Lung (tissue), 12 donors: ENCODE results near the gene GGA2. TPM values are rescaled to one million over a fixed set of nuclear protein-coding genes. Genes with fewer than 3 reads are reported as not detected.

Experiments
- ATAC-seq: fragments of 200-7000 bp; cut with Tn5 transposase; one replicate; pipeline ENCODE4 v1.9.1; 2020; ENCODE audit warnings: moderate number of reproducible peaks; ENCODE audit not compliant: insufficient read depth, low FRiP score
- DNase-seq, 3 donors: peaks; one replicate each; pipeline ENCODE4 v3.0.0-alpha.2; 2013 to 2017
- H3K27ac ChIP-seq, 2 donors: one replicate each; pipeline ENCODE4 v1.5.1; 2013; ENCODE audit warnings: mild to moderate bottlenecking in 2 of 2, moderate library complexity in 2 of 2, control low read depth in 1 of 2, inconsistent platforms in 1 of 2, low read depth in 1 of 2, low read length in 1 of 2
- H3K27me3 ChIP-seq, 3 donors: one replicate each; pipeline ENCODE4 v1.5.1; 2013; ENCODE audit warnings: low read length in 2 of 3; ENCODE audit not compliant: control insufficient read depth in 3 of 3, insufficient read depth in 3 of 3
- H3K36me3 ChIP-seq, 4 donors: one replicate each; pipeline ENCODE4 v1.5.1; 2013; ENCODE audit warnings: low read length in 4 of 4, mild to moderate bottlenecking in 1 of 4, moderate library complexity in 1 of 4; ENCODE audit not compliant: control insufficient read depth in 4 of 4, insufficient read depth in 4 of 4
- H3K4me1 ChIP-seq, 5 donors: one replicate each; pipeline ENCODE4 v1.5.1; 2013; ENCODE audit warnings: low read length in 5 of 5, mild to moderate bottlenecking in 2 of 5, moderate library complexity in 1 of 5; ENCODE audit not compliant: control insufficient read depth in 5 of 5, insufficient read depth in 5 of 5
- H3K4me3 ChIP-seq: one replicate; pipeline ENCODE4 v1.5.1; 2013; ENCODE audit warnings: mild to moderate bottlenecking, control low read depth, moderate library complexity
- H3K9ac ChIP-seq, 2 donors: one replicate each; pipeline ENCODE4 v1.5.1; 2013; ENCODE audit warnings: low read length in 2 of 2, control low read depth in 1 of 2; ENCODE audit not compliant: insufficient read depth in 1 of 2
- H3K9me3 ChIP-seq, 4 donors: one replicate each; pipeline ENCODE4 v1.5.1; 2013; ENCODE audit warnings: low read length in 3 of 4, mild to moderate bottlenecking in 1 of 4, moderate library complexity in 1 of 4; ENCODE audit not compliant: control insufficient read depth in 4 of 4, insufficient read depth in 3 of 4
- CTCF ChIP-seq: IDR thresholded peaks from 2 replicates; pipeline ENCODE4 v1.5.1; 2012; ENCODE audit warnings: mild to moderate bottlenecking; ENCODE audit errors: control extremely low read depth, extremely low read depth
- WGBS, 2 donors: extraction: QIAGEN DNeasy Blood & Tissue Kit; methylation state at CpG; one replicate each; pipeline ENCODE4 v1.1.7; 2013; 5-methylcytosine and 5-hydroxymethylcytosine counted together
- polyA plus RNA-seq, 2 donors: library from polyadenylated mRNA; stranded (reverse); fragments of 200-250 nt; gene quantifications; one replicate each; pipeline ENCODE4 v1.2.1, GENCODE V29; 2013
- total RNA-seq, 2 donors: library from RNA; depleted of rRNA in 1 of 2; stranded (reverse); fragments of >200 nt in 1 of 2; gene quantifications; one replicate each; pipeline ENCODE4 v1.2.1, GENCODE V29; 2014 to 2021
- donor health status: control.
- donor health status: control.
- donor health status: Bipolar disorder and iron deficiency.
- donor health status: healthy.
- donor health status: DM: yes; HTN: yes; CAD: no.

Gene GGA2
- total and polyA plus RNA-seq, 4 donors: 29.4 to 118 (median 63.9) TPM

- peaks cover 0 to 12% (median 7%) of the 10 kb centered on the region in 4 donors for H3K36me3 ChIP-seq
- DNase-seq (no peak), ATAC-seq (no peak)
- WGBS, 2 donors: 86 to 90% methylated on average over 7 of the region's 7 CpGs
- no peak overlapping the region for H3K4me3 ChIP-seq
- H3K27me3 ChIP-seq: no peaks in the 10 kb centered on the region
- no peak for TF ChIP-seq CTCF
- no peaks in the 10 kb centered on the region for H3K9me3 ChIP-seq
- H3K9ac ChIP-seq: no peak overlapping the region
- H3K27ac ChIP-seq: no peak overlapping the region
- H3K4me1 ChIP-seq: peaks cover 5 to 32% (median 9%) of the 10 kb centered on the region in 5 donors
Measured at GRCh38 chr16:23499801-23500200, 10.5 kb downstream of the GGA2 start.

GRCh38 chr16:23498863-23499262 is 11.4 kb downstream of the GGA2 start:
- Histone ChIP-seq H3K9ac (no peak overlapping the region), H3K9me3 (no peaks in the 10 kb centered on the region), H3K27me3 (no peaks in the 10 kb centered on the region), H3K27ac (peak overlapping the region in 1 of 2 donors; percentile 29), H3K4me3 (no peak overlapping the region), H3K4me1 (peaks cover 0 to 28% (median 3%) of the 10 kb centered on the region in 5 donors), H3K36me3 (peaks cover 0 to 16% (median 13%) of the 10 kb centered on the region in 4 donors)
- ATAC-seq (no peak), DNase-seq (no peak)
- WGBS, 2 donors: 93 to 98% methylated on average over 11 of the region's 11 CpGs
- no peak for TF ChIP-seq CTCF

- 67 to 82% methylated on average over 6 of the region's 6 CpGs for WGBS, 2 donors
- no peaks in the 10 kb centered on the region for H3K9me3 ChIP-seq
- TF ChIP-seq CTCF: no peak
- peaks cover 0 to 27% (median 9%) of the 10 kb centered on the region in 5 donors for H3K4me1 ChIP-seq
- DNase-seq: no peak
- peak overlapping the region; percentile 12 to 93 for H3K27ac ChIP-seq
- no peak overlapping the region for H3K4me3 ChIP-seq
- ATAC-seq: no peak
- no peaks in the 10 kb centered on the region for H3K27me3 ChIP-seq
- H3K9ac ChIP-seq: no peak overlapping the region
- H3K36me3 ChIP-seq: peaks cover 0 to 29% (median 25%) of the 10 kb centered on the region in 4 donors
Measured at GRCh38 chr16:23497543-23497868, 12.8 kb downstream of the GGA2 start.
